LNCAP (cell line): ENCODE measurements around the gene DYNC1I1.

Experiments
- TF ChIP-seq, protein P1 (sequence below): fragments of 450-650 bp; IDR thresholded peaks from 2 replicates; pipeline ENCODE4 v1.5.1; 2017; ENCODE audit warnings: mild to moderate bottlenecking

The DYNC1I1 gene

GRCh38 chr7:95793658-95794057, 21.3 kb downstream of the DYNC1I1 start:
- TF ChIP-seq, protein P1, sequence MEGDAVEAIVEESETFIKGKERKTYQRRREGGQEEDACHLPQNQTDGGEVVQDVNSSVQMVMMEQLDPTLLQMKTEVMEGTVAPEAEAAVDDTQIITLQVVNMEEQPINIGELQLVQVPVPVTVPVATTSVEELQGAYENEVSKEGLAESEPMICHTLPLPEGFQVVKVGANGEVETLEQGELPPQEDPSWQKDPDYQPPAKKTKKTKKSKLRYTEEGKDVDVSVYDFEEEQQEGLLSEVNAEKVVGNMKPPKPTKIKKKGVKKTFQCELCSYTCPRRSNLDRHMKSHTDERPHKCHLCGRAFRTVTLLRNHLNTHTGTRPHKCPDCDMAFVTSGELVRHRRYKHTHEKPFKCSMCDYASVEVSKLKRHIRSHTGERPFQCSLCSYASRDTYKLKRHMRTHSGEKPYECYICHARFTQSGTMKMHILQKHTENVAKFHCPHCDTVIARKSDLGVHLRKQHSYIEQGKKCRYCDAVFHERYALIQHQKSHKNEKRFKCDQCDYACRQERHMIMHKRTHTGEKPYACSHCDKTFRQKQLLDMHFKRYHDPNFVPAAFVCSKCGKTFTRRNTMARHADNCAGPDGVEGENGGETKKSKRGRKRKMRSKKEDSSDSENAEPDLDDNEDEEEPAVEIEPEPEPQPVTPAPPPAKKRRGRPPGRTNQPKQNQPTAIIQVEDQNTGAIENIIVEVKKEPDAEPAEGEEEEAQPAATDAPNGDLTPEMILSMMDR: no peak

DNA sequence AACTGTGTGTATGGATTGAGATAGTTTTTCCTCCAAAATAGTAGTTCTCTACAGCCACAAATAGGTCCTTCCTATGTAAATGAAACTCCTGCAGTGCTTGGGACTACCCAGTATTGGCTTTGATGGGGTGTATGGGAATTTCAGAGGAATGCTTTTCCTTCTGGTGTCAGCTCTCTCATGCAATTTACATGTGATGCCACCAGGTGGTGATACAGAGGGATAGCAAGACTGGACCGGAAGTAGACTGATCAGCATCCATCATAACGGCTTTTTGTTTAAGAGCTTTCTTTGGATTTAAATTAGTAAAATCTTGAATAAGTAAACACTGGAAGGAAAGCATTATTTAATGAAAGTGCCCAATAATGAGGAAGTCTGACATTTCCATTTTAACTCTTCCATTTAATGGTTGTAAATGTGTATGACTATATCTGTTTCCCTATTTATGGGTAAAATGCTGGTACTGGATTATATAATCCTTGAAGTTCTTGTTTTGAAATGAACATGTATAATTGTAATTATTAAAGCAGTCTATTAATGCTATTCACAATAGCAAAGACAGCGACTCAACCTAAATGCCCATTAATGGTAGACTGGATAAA, 22.7 kb downstream of the DYNC1I1 start:
- TF ChIP-seq, protein P1: peak; percentile 65

DNA sequence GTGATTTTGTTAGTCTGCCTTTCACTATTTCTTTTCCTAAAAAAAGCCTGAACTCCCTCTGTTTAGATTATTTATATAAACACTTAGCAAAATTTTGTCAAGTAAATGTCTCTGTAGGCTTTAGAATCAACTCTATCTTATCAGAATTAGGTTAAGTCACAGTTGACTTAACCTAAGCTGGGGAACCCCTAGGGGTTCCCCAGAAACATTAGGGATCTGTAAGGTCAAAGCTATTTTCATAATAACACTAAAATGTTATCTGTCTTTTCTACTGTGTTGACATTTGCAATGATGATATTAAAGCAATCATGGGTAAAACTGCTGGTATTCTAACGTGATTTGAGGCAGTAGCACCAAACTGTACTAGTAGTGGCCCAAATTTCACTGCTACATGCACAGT, 24.3 kb downstream of the DYNC1I1 start:
- TF ChIP-seq, protein P1: no peak

DNA sequence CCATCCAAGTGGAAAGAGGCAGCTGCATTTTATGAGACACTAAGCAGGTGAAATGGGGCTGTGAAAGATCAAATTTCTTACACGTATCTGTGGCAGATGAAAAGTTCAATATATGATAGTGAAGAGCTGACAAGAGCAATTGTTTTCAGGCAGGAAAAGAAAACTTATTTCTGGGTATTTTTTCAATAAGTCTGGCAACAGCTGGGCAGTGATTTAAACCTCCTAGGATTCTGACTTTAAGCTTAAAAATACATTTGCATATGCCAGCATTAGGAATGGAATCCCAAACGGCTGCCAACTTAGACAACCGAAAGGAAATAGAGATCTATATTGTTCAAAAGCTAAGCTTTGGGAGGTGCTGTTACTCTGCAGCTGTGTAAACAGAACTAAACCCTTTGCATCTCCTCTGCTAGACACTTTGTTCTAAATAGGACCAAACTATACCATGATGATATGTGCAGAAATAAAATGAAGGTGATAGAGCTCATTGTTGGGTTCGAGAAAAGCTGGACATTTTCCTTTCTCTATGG, 26.1 kb downstream of the DYNC1I1 start:
- TF ChIP-seq, protein P1: no peak

- TF ChIP-seq, protein P1: no peak
These were observed 28.4 kb downstream of the DYNC1I1 start for GRCh38 chr7:95800787-95801186.

GRCh38 chr7:95802270-95802669, 29.9 kb downstream of the DYNC1I1 start:
- TF ChIP-seq, protein P1: no peak

GRCh38 chr7:95804052-95804451, 31.7 kb downstream of the DYNC1I1 start:
- TF ChIP-seq, protein P1: no peak

- TF ChIP-seq, protein P1: no peak
These were observed 33.6 kb downstream of the DYNC1I1 start for GRCh38 chr7:95805909-95806308.
